ENCODE data around the gene YPEL2. TPM values are rescaled to one million over a fixed set of nuclear protein-coding genes. Genes with fewer than 3 reads are reported as not detected.

YPEL2 gene
- total RNA-seq, 1 experiment from 2014 or later = 2.2 TPM

- H3K36me3 Mint-ChIP-seq = no peaks in the 10 kb centered on the region; the same call in 1 of the 2 replicates
- ChIA-PET POLR2A (interaction anchor here (0.7 kb wide), 1 partner anchor 977 kb away, joined by 6 read pairs; no protein-coding TSS in a partner anchor), CTCF (interaction anchor here (0.6 to 1.3 kb wide), 14 partner anchors 10 to 827 kb away, joined by 3 to 6 read pairs (median 4); partner anchors contain the start of gene GDPD1)
- ATAC-seq = no peak
- peaks cover 26% of the 10 kb centered on the region for H3K4me1 Mint-ChIP-seq
- no peaks in the 10 kb centered on the region for H3K27me3 Mint-ChIP-seq (ENCODE audit: low read depth)
- no peak overlapping the region for H3K4me3 Mint-ChIP-seq
- no peak for DNase-seq (ENCODE audit: low spot score)
- no peak overlapping the region for H3K27ac Mint-ChIP-seq
- no peaks in the 10 kb centered on the region for H3K9me3 Mint-ChIP-seq
- no peak for TF ChIP-seq NFATC4 (CRISPR knock-in tag; IDR thresholded peaks at IDR 0.05)
- no peak for TF ChIP-seq ZNF263 (CRISPR knock-in tag; IDR thresholded peaks at IDR 0.05; ENCODE audit: low read depth)
- no peak for TF ChIP-seq TP53 (CRISPR knock-in tag; IDR thresholded peaks at IDR 0.05)
- no peak for TF ChIP-seq E2F4 (CRISPR knock-in tag; IDR thresholded peaks at IDR 0.05; ENCODE audit: borderline replicate concordance, low read depth)
- no peak for TF ChIP-seq NFYB (CRISPR knock-in tag; conservative IDR thresholded peaks at IDR 0.05; ENCODE audit: low read depth)
- no peak for TF ChIP-seq HMGXB4 (CRISPR knock-in tag; IDR thresholded peaks at IDR 0.05)
- TF ChIP-seq ZBTB21 (CRISPR knock-in tag; IDR thresholded peaks at IDR 0.05; ENCODE audit: borderline replicate concordance) = no peak
- TF ChIP-seq CDX4 (CRISPR knock-in tag; IDR thresholded peaks at IDR 0.05; ENCODE audit: borderline replicate concordance) = no peak
- TF ChIP-seq FOXP4 (CRISPR knock-in tag; IDR thresholded peaks at IDR 0.05) = no peak
- TF ChIP-seq TCF7 (CRISPR knock-in tag; IDR thresholded peaks at IDR 0.05; ENCODE audit: low read depth) = no peak
- no peak for TF ChIP-seq GRHL2 (CRISPR knock-in tag; IDR thresholded peaks at IDR 0.05; ENCODE audit: insufficient replicate concordance, severe bottlenecking)
Measured at GRCh38 chr17:59349178-59349577, 17.7 kb downstream of the YPEL2 start.

- TF ChIP-seq NFATC4 (CRISPR knock-in tag; IDR thresholded peaks at IDR 0.05) (no peak), ATF2 (CRISPR knock-in tag; IDR thresholded peaks at IDR 0.05; ENCODE audit: borderline replicate concordance, low read depth) (no peak), NR2C2 (CRISPR knock-in tag; IDR thresholded peaks at IDR 0.05) (no peak), ZNF423 (CRISPR knock-in tag; IDR thresholded peaks at IDR 0.05) (no peak), IRF1 (CRISPR knock-in tag; IDR thresholded peaks at IDR 0.05) (no peak), NR3C1 (CRISPR knock-in tag; conservative IDR thresholded peaks at IDR 0.05; ENCODE audit: low read depth) (no peak), CDX4 (CRISPR knock-in tag; IDR thresholded peaks at IDR 0.05; ENCODE audit: borderline replicate concordance) (no peak), FOXK1 (CRISPR knock-in tag; IDR thresholded peaks at IDR 0.05) (no peak), OVOL2 (CRISPR knock-in tag; IDR thresholded peaks at IDR 0.05; ENCODE audit: borderline replicate concordance) (no peak)
- ChIA-PET POLR2A (no interaction called here), CTCF (interaction anchor here (1.8 kb wide), 1 partner anchor 13 kb away, joined by 9 read pairs; no protein-coding TSS in a partner anchor)
- Mint-ChIP-seq H3K4me3 (no peak overlapping the region), H3K36me3 (peaks cover 5% of the 10 kb centered on the region), H3K27me3 (ENCODE audit: low read depth) (no peaks in the 10 kb centered on the region), H3K4me1 (peaks cover 32% of the 10 kb centered on the region), H3K27ac (peak overlapping the region; percentile 44; the same call in 1 of the 2 replicates), H3K9me3 (peaks cover 8% of the 10 kb centered on the region; the same call in 1 of the 2 replicates)
- ATAC-seq (no peak), DNase-seq (ENCODE audit: low spot score) (no peak)
Measured at GRCh38 chr17:59353106-59353854, 21.8 kb downstream of the YPEL2 start.

Measured in WTC11 (cell line).